Natural killer cell (primary cell): ENCODE data around the gene AP3B1. TPM values are rescaled to one million over a fixed set of nuclear protein-coding genes. Genes with fewer than 3 reads are reported as not detected.

Experiments used
- ATAC-seq, 3 donors: fragments of 150-1000 bp in 2 of 3; fragments of 200-7000 bp in 1 of 3; cut with Tn5 transposase; 1 replicate in 1 of 3; 2 replicates in 2 of 3; pipeline ENCODE4 v1.10.0; 2021; ENCODE audit warnings: mild to moderate bottlenecking in 2 of 3, moderate library complexity in 2 of 3
- DNase-seq, 2 donors: peaks; one replicate each; pipeline versions ENCODE4 v3.0.0 to v3.0.0-alpha.2; 2013 to 2021; ENCODE audit warnings: mixed read lengths in 1 of 2
- H3K27ac ChIP-seq: one replicate; pipeline ENCODE4 v1.5.1; 2013; ENCODE audit warnings: mild to moderate bottlenecking, low read length
- H3K27me3 ChIP-seq: one replicate; pipeline ENCODE4 v1.6.1; 2013; ENCODE audit warnings: low read length; ENCODE audit not compliant: control insufficient read depth, insufficient read depth
- H3K36me3 ChIP-seq: one replicate; pipeline ENCODE4 v1.6.1; 2013; ENCODE audit warnings: low read length; ENCODE audit not compliant: control insufficient read depth, insufficient read depth
- H3K4me1 ChIP-seq: one replicate; pipeline ENCODE4 v1.6.1; 2013; ENCODE audit warnings: low read length; ENCODE audit not compliant: control insufficient read depth, insufficient read depth
- H3K4me3 ChIP-seq: one replicate; pipeline ENCODE4 v1.5.1; 2013; ENCODE audit warnings: low read length
- H3K9me3 ChIP-seq: one replicate; pipeline ENCODE4 v1.6.1; 2013; ENCODE audit warnings: low read length; ENCODE audit not compliant: control insufficient read depth, insufficient read depth
- H3K27ac Mint-ChIP-seq, 2 donors: one replicate each; pipeline ENCODE4 v1.8.0; 2022; ENCODE audit warnings: mild to moderate bottlenecking in 2 of 2, mixed read lengths in 2 of 2, moderate library complexity in 1 of 2
- H3K27me3 Mint-ChIP-seq, 2 donors: one replicate each; pipeline ENCODE4 v1.8.0; 2022; ENCODE audit warnings: low read depth in 2 of 2, mixed read lengths in 2 of 2
- H3K36me3 Mint-ChIP-seq: one replicate; pipeline ENCODE4 v1.8.0; 2022; ENCODE audit warnings: mixed read lengths
- H3K4me1 Mint-ChIP-seq, 2 donors: one replicate each; pipeline ENCODE4 v1.8.0; 2022; ENCODE audit warnings: mixed read lengths in 2 of 2
- H3K4me3 Mint-ChIP-seq: one replicate; pipeline ENCODE4 v1.8.0; 2022; ENCODE audit warnings: mild to moderate bottlenecking, moderate library complexity, mixed read lengths
- H3K9me3 Mint-ChIP-seq, 2 donors: one replicate each; pipeline ENCODE4 v1.8.0; 2022; ENCODE audit warnings: mixed read lengths in 2 of 2
- WGBS: methylation state at CpG from one replicate; pipeline ENCODE4 v1.1.7; 2013; ENCODE audit warnings: missing lambda C conversion rate; ENCODE audit not compliant: insufficient coverage; 5-methylcytosine and 5-hydroxymethylcytosine counted together
- intact Hi-C: fragments of 100-400 bp; cut with micrococcal nuclease; formaldehyde crosslinking; loops from one replicate; pipeline ENCODE4 v1.14.2; 2022
- total RNA-seq, 4 donors: library from RNA; stranded (reverse); fragments of 120-200 nt in 1 of 4; gene quantifications; one replicate each; pipeline versions ENCODE4 v1.2.3 to v1.2.4, GENCODE V29; 2013 to 2022
- TF ChIP-seq, protein P1 (sequence below): fragments of 200-600 bp; IDR thresholded peaks from one replicate; pipeline ENCODE4 v1.8.0; 2022; ENCODE audit warnings: antibody characterized with exemption

AP3B1 gene
- total RNA-seq, 3 donors from 2014 or later (not counting 1 experiment from before 2014, with no cell fraction given): 48.5 to 58.2 (median 56.2) TPM

DNA sequence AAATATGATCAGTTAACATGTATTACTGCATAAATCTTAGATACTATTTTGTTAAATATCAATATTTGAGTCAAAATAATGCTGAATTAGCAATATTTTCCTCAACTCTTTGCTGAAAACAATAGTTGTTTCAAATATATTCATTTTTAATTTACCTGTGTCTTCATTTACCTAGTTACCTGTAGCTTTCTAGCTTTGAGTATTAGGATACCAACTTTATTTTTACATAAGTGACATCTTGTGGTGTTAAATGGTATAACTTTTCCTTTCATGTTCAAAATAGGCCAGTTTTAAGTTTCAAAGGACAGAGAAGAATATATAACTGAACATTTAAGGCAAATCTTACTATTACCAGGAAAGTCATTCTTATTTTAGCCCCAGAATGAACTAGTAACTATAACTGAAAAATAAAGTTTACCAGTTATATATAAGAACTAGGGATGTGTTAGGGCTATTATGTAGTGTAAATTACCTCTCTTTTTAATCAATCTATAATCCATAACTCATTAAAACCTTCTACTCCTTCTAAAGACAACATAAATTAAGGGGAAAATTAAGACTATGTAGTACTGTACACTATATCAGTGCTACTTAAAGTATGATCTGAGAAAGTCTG is 25.3 kb downstream of the AP3B1 start:
- ATAC-seq: peak; percentile 46 to 62 (median 48)
- no peak overlapping the region for H3K27ac Mint-ChIP-seq

DNA sequence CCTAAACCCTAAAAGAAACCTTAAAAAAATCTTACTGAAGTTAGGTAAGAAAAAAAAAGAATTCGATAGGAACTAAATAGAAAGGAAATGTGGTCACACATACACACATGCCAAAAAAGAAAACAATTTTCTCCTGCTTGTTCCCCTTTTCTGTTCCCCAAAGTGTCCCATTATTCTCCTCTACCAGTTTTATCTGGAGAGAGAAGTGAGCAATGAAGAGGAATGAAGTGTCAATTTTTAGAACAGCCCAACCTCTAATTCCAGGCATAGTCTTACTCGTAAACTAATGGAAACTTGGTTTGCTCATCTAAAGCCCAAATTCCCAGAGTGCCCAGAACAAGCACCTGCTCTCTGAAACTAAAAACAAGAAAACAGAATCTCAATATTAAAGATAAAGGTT is 26.1 kb downstream of the AP3B1 start:
- no peaks in the 10 kb centered on the region for H3K27me3 Mint-ChIP-seq
- no peak for ATAC-seq
- Histone ChIP-seq H3K9me3 (no peaks in the 10 kb centered on the region), H3K27me3 (no peaks in the 10 kb centered on the region), H3K4me1 (no peaks in the 10 kb centered on the region), H3K36me3 (peaks cover 25% of the 10 kb centered on the region), H3K4me3 (no peak overlapping the region), H3K27ac (no peak overlapping the region)
- intact Hi-C loops: loop anchor here (10.0 kb wide), 1 partner anchor 1404 kb away; no protein-coding TSS in a partner anchor
- TF ChIP-seq, protein P1, sequence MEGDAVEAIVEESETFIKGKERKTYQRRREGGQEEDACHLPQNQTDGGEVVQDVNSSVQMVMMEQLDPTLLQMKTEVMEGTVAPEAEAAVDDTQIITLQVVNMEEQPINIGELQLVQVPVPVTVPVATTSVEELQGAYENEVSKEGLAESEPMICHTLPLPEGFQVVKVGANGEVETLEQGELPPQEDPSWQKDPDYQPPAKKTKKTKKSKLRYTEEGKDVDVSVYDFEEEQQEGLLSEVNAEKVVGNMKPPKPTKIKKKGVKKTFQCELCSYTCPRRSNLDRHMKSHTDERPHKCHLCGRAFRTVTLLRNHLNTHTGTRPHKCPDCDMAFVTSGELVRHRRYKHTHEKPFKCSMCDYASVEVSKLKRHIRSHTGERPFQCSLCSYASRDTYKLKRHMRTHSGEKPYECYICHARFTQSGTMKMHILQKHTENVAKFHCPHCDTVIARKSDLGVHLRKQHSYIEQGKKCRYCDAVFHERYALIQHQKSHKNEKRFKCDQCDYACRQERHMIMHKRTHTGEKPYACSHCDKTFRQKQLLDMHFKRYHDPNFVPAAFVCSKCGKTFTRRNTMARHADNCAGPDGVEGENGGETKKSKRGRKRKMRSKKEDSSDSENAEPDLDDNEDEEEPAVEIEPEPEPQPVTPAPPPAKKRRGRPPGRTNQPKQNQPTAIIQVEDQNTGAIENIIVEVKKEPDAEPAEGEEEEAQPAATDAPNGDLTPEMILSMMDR: no peak
- H3K9me3 Mint-ChIP-seq: no peaks in the 10 kb centered on the region
- H3K36me3 Mint-ChIP-seq: no peaks in the 10 kb centered on the region
- H3K4me3 Mint-ChIP-seq: no peak overlapping the region
- H3K4me1 Mint-ChIP-seq: peaks cover 18 to 36% of the 10 kb centered on the region in 2 donors
- peak overlapping the region in 1 of 2 donors; percentile 11 for H3K27ac Mint-ChIP-seq
- DNase-seq: no peak
- no CpG with 5 or more reads among the region's 2 CpGs for WGBS

More for the DNA sequence above, 25.3 kb downstream of the AP3B1 start:
- DNase-seq: peak in 1 of 2 donors; percentile 41
- H3K27me3 ChIP-seq: no peaks in the 10 kb centered on the region
- Mint-ChIP-seq H3K4me1 (peaks cover 27 to 44% of the 10 kb centered on the region in 2 donors), H3K36me3 (no peaks in the 10 kb centered on the region), H3K27me3 (no peaks in the 10 kb centered on the region), H3K9me3 (no peaks in the 10 kb centered on the region), H3K4me3 (no peak overlapping the region)
- H3K4me3 ChIP-seq: no peak overlapping the region
- H3K27ac ChIP-seq: no peak overlapping the region
- intact Hi-C loops: loop anchor here (10.0 kb wide), 1 partner anchor 1404 kb away; no protein-coding TSS in a partner anchor
- peaks cover 21% of the 10 kb centered on the region for H3K36me3 ChIP-seq
- TF ChIP-seq, protein P1: peak; percentile 68
- no peaks in the 10 kb centered on the region for H3K4me1 ChIP-seq
- H3K9me3 ChIP-seq: no peaks in the 10 kb centered on the region

DNA sequence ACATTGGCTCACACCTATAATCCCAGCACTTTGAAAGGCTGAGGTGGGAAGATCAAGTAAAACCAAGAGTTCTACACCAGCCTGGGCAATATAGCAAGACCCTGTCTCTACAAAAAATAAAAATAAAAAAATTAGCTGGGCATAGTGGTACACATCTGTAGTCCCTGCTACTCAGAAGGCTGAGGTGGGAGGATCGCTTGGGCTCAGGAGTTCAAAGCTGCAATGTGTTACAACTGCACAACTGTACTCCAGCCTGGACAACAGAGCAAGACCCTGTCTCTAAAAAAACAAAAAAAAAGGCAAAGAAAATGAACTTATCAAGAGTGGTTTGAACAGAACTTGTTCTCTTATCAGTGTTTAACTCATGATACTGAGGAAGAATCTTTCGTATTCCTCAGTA is 29.3 kb downstream of the AP3B1 start:
- no peaks in the 10 kb centered on the region for H3K27me3 ChIP-seq
- ATAC-seq: no peak
- H3K36me3 ChIP-seq: peaks cover 26% of the 10 kb centered on the region
- no peak overlapping the region for H3K27ac ChIP-seq
- Mint-ChIP-seq H3K27ac (no peak overlapping the region), H3K9me3 (no peaks in the 10 kb centered on the region), H3K4me3 (no peak overlapping the region), H3K36me3 (no peaks in the 10 kb centered on the region), H3K4me1 (peaks cover 5 to 22% of the 10 kb centered on the region in 2 donors), H3K27me3 (no peaks in the 10 kb centered on the region)
- no peaks in the 10 kb centered on the region for H3K9me3 ChIP-seq
- DNase-seq: no peak
- H3K4me3 ChIP-seq: no peak overlapping the region
- intact Hi-C loops: loop anchor here (10.0 kb wide), 1 partner anchor 1400 kb away; no protein-coding TSS in a partner anchor
- no peaks in the 10 kb centered on the region for H3K4me1 ChIP-seq
- TF ChIP-seq, protein P1: no peak
- 100% methylated on average over 2 of the region's 2 CpGs for WGBS
